ENCODE data around the gene ELANE. TPM values are rescaled to one million over a fixed set of nuclear protein-coding genes. Genes with fewer than 3 reads are reported as not detected.
"Not testable (repeated sequence)": the region's sequence is repeated elsewhere in the genome, so short reads cannot be mapped to it uniquely, and the experiment has no call there.

Gene ELANE
- total RNA-seq, 1 donor, result 0.63 TPM

GRCh38 chr19:845707-846521 is 6.2 kb upstream of the ELANE start:
- Histone ChIP-seq H3K4me3 (ENCODE audit: low read length) (no peak overlapping the region), H3K27me3 (ENCODE audit: insufficient read depth, low read length) (peaks cover 3% of the 10 kb centered on the region), H3K4me1 (ENCODE audit: insufficient read depth, low read length) (peaks cover 22% of the 10 kb centered on the region), H3K9me3 (ENCODE audit: low read depth, low read length) (no peaks in the 10 kb centered on the region)

GRCh38 chr19:848386-848921 is 3.6 kb upstream of the ELANE start:
- peaks cover 27% of the 10 kb centered on the region for H3K4me1 ChIP-seq (ENCODE audit: insufficient read depth, low read length)
- peaks cover 3% of the 10 kb centered on the region for H3K27me3 ChIP-seq (ENCODE audit: insufficient read depth, low read length)
- H3K4me3 ChIP-seq (ENCODE audit: low read length), result no peak overlapping the region
- no peaks in the 10 kb centered on the region for H3K9me3 ChIP-seq (ENCODE audit: low read depth, low read length)

- H3K9me3 ChIP-seq (ENCODE audit: low read depth, low read length); H3K27me3 ChIP-seq (ENCODE audit: insufficient read depth, low read length); H3K4me3 ChIP-seq (ENCODE audit: low read length): not testable (repeated sequence)
- peaks cover 24% of the 10 kb centered on the region for H3K4me1 ChIP-seq (ENCODE audit: insufficient read depth, low read length)
These were observed 2.9 kb upstream of the ELANE start for GRCh38 chr19:849195-849594.

GRCh38 chr19:850221-850978 is 1.7 kb upstream of the ELANE start:
- H3K4me1 ChIP-seq (ENCODE audit: insufficient read depth, low read length), result peaks cover 24% of the 10 kb centered on the region
- H3K9me3 ChIP-seq (ENCODE audit: low read depth, low read length), result no peaks in the 10 kb centered on the region
- no peaks in the 10 kb centered on the region for H3K27me3 ChIP-seq (ENCODE audit: insufficient read depth, low read length)
- H3K4me3 ChIP-seq (ENCODE audit: low read length), result no peak overlapping the region

- H3K4me1 ChIP-seq (ENCODE audit: insufficient read depth, low read length), result peaks cover 24% of the 10 kb centered on the region
- no peak overlapping the region for H3K4me3 ChIP-seq (ENCODE audit: low read length)
- H3K9me3 ChIP-seq (ENCODE audit: low read depth, low read length), result no peaks in the 10 kb centered on the region
- H3K27me3 ChIP-seq (ENCODE audit: insufficient read depth, low read length), result no peaks in the 10 kb centered on the region
These were observed 1.1 kb upstream of the ELANE start for GRCh38 chr19:850979-851335.

GRCh38 chr19:853014-853585 is 997 bp downstream of the ELANE start:
- no peak overlapping the region for H3K4me3 ChIP-seq (ENCODE audit: low read length)
- H3K4me1 ChIP-seq (ENCODE audit: insufficient read depth, low read length), result peaks cover 22% of the 10 kb centered on the region
- no peaks in the 10 kb centered on the region for H3K9me3 ChIP-seq (ENCODE audit: low read depth, low read length)
- no peaks in the 10 kb centered on the region for H3K27me3 ChIP-seq (ENCODE audit: insufficient read depth, low read length)

- H3K27me3 ChIP-seq (ENCODE audit: insufficient read depth, low read length); H3K9me3 ChIP-seq (ENCODE audit: low read depth, low read length); H3K4me3 ChIP-seq (ENCODE audit: low read length): not testable (repeated sequence)
- peaks cover 27% of the 10 kb centered on the region for H3K4me1 ChIP-seq (ENCODE audit: insufficient read depth, low read length)
These were observed 1.6 kb downstream of the ELANE start for GRCh38 chr19:853614-854220.

GRCh38 chr19:854549-854948 is 2.4 kb downstream of the ELANE start:
- Histone ChIP-seq H3K9me3 (ENCODE audit: low read depth, low read length) (no peaks in the 10 kb centered on the region), H3K4me1 (ENCODE audit: insufficient read depth, low read length) (peaks cover 36% of the 10 kb centered on the region), H3K27me3 (ENCODE audit: insufficient read depth, low read length) (no peaks in the 10 kb centered on the region), H3K4me3 (ENCODE audit: low read length) (no peak overlapping the region)

GRCh38 chr19:855142-855541 is 3.0 kb downstream of the ELANE start:
- no peaks in the 10 kb centered on the region for H3K27me3 ChIP-seq (ENCODE audit: insufficient read depth, low read length)
- H3K4me1 ChIP-seq (ENCODE audit: insufficient read depth, low read length), result peaks cover 42% of the 10 kb centered on the region
- H3K4me3 ChIP-seq (ENCODE audit: low read length), result no peak overlapping the region
- H3K9me3 ChIP-seq (ENCODE audit: low read depth, low read length), result no peaks in the 10 kb centered on the region

- H3K4me1 ChIP-seq (ENCODE audit: insufficient read depth, low read length), result peaks cover 41% of the 10 kb centered on the region
- H3K27me3 ChIP-seq (ENCODE audit: insufficient read depth, low read length), result no peaks in the 10 kb centered on the region
- no peaks in the 10 kb centered on the region for H3K9me3 ChIP-seq (ENCODE audit: low read depth, low read length)
- no peak overlapping the region for H3K4me3 ChIP-seq (ENCODE audit: low read length)
These were observed 3.5 kb downstream of the ELANE start for GRCh38 chr19:855566-856120.

- Histone ChIP-seq H3K4me3 (ENCODE audit: low read length) (no peak overlapping the region), H3K27me3 (ENCODE audit: insufficient read depth, low read length) (no peaks in the 10 kb centered on the region), H3K9me3 (ENCODE audit: low read depth, low read length) (no peaks in the 10 kb centered on the region), H3K4me1 (ENCODE audit: insufficient read depth, low read length) (peaks cover 41% of the 10 kb centered on the region)
These were observed 6.2 kb downstream of the ELANE start for GRCh38 chr19:858284-858683.

GRCh38 chr19:858868-859843 is 7.1 kb downstream of the ELANE start, which contains the start of gene CFD:
Gene CFD (plus strand): TSS chr19:859664. CDS start chr19:859690, 26 bp downstream.
- H3K4me1 ChIP-seq (ENCODE audit: insufficient read depth, low read length), result peaks cover 49% of the 10 kb centered on the region
- H3K27me3 ChIP-seq (ENCODE audit: insufficient read depth, low read length), result no peaks in the 10 kb centered on the region
- no peaks in the 10 kb centered on the region for H3K9me3 ChIP-seq (ENCODE audit: low read depth, low read length)
- H3K4me3 ChIP-seq (ENCODE audit: low read length), result peak within 1 kb of the TSS; percentile 38

- H3K4me1 ChIP-seq (ENCODE audit: insufficient read depth, low read length), result peaks cover 51% of the 10 kb centered on the region
- no peak overlapping the region for H3K4me3 ChIP-seq (ENCODE audit: low read length)
- no peaks in the 10 kb centered on the region for H3K27me3 ChIP-seq (ENCODE audit: insufficient read depth, low read length)
- no peaks in the 10 kb centered on the region for H3K9me3 ChIP-seq (ENCODE audit: low read depth, low read length)
These were observed 9.1 kb downstream of the ELANE start for GRCh38 chr19:861141-861755.
